ENCODE results near the gene RNLS. TPM values are rescaled to one million over a fixed set of nuclear protein-coding genes. Genes with fewer than 3 reads are reported as not detected.

Gene RNLS
- total RNA-seq, 2 donors from 2014 or later: 6.2 to 9.4 TPM

- DNase-seq (ENCODE audit: low spot score) (no peak), ATAC-seq (ENCODE audit: insufficient number of reproducible peaks, low FRiP score, low read depth) (no peak)
- H3K4me1 ChIP-seq (ENCODE audit: control insufficient read depth in 1 of 2, low read depth in 2 of 2): no peaks in the 10 kb centered on the region
- no peaks in the 10 kb centered on the region for H3K9me3 ChIP-seq
- H3K27me3 ChIP-seq (replicated peaks; ENCODE audit: insufficient read depth): no peaks in the 10 kb centered on the region
- H3K27ac ChIP-seq: no peak overlapping the region
- no peaks in the 10 kb centered on the region for H3K36me3 ChIP-seq
- no peak for TF ChIP-seq CTCF (IDR thresholded peaks at IDR 0.05)
- no peak overlapping the region for H3K4me3 ChIP-seq
Observed at GRCh38 chr10:88555190-88555908, 27.8 kb downstream of the RNLS start.

GRCh38 chr10:88553116-88553752 lies 29.9 kb downstream of the RNLS start:
- no peak for DNase-seq (ENCODE audit: low spot score)
- Histone ChIP-seq H3K36me3 (no peaks in the 10 kb centered on the region), H3K27me3 (replicated peaks; ENCODE audit: insufficient read depth) (no peaks in the 10 kb centered on the region), H3K9me3 (no peaks in the 10 kb centered on the region), H3K4me3 (no peak overlapping the region), H3K4me1 (ENCODE audit: control insufficient read depth in 1 of 2, low read depth in 2 of 2) (no peaks in the 10 kb centered on the region), H3K27ac (no peak overlapping the region)
- TF ChIP-seq CTCF (IDR thresholded peaks at IDR 0.05): peak; percentile 75
- ATAC-seq (ENCODE audit: insufficient number of reproducible peaks, low FRiP score, low read depth): no peak

- no peak for ATAC-seq (ENCODE audit: insufficient number of reproducible peaks, low FRiP score, low read depth)
- DNase-seq (ENCODE audit: low spot score): no peak
Observed at GRCh38 chr10:88551246-88551645, 31.9 kb downstream of the RNLS start.

GRCh38 chr10:88546497-88546896 lies 36.6 kb downstream of the RNLS start:
- DNase-seq (ENCODE audit: low spot score) (no peak), ATAC-seq (ENCODE audit: insufficient number of reproducible peaks, low FRiP score, low read depth) (no peak)
- no peaks in the 10 kb centered on the region for H3K27me3 ChIP-seq (replicated peaks; ENCODE audit: insufficient read depth)
- no peak for TF ChIP-seq CTCF (IDR thresholded peaks at IDR 0.05)
- peaks cover 2 to 9% of the 10 kb centered on the region in 2 donors for H3K4me1 ChIP-seq (ENCODE audit: control insufficient read depth in 1 of 2, low read depth in 2 of 2)
- no peak overlapping the region for H3K27ac ChIP-seq
- H3K36me3 ChIP-seq: no peaks in the 10 kb centered on the region
- no peak overlapping the region for H3K4me3 ChIP-seq
- no peaks in the 10 kb centered on the region for H3K9me3 ChIP-seq

More at GRCh38 chr10:88551246-88551645, 31.9 kb downstream of the RNLS start:
- Histone ChIP-seq H3K36me3 (no peaks in the 10 kb centered on the region), H3K4me1 (ENCODE audit: control insufficient read depth in 1 of 2, low read depth in 2 of 2) (no peaks in the 10 kb centered on the region), H3K9me3 (no peaks in the 10 kb centered on the region), H3K27me3 (replicated peaks; ENCODE audit: insufficient read depth) (no peaks in the 10 kb centered on the region), H3K4me3 (no peak overlapping the region), H3K27ac (no peak overlapping the region)
- no peak for TF ChIP-seq CTCF (IDR thresholded peaks at IDR 0.05)

- TF ChIP-seq CTCF (IDR thresholded peaks at IDR 0.05): no peak
- Histone ChIP-seq H3K27me3 (replicated peaks; ENCODE audit: insufficient read depth) (no peaks in the 10 kb centered on the region), H3K4me1 (ENCODE audit: control insufficient read depth in 1 of 2, low read depth in 2 of 2) (peaks cover 3 to 20% of the 10 kb centered on the region in 2 donors), H3K9me3 (no peaks in the 10 kb centered on the region), H3K27ac (no peak overlapping the region), H3K36me3 (no peaks in the 10 kb centered on the region), H3K4me3 (no peak overlapping the region)
- DNase-seq (ENCODE audit: low spot score) (no peak), ATAC-seq (ENCODE audit: insufficient number of reproducible peaks, low FRiP score, low read depth) (no peak)
Observed at GRCh38 chr10:88545359-88545758, 37.8 kb downstream of the RNLS start.
